ENCODE measurements around the gene GNB3.
A peak's percentile ranks its signal among the peaks of the same experiment; 100 is the strongest.

GNB3 gene

GRCh38 chr12:6836851-6837250, 3.9 kb upstream of the GNB3 start:
- DNase-seq (ENCODE audit: low read depth, low spot score) = no peak

DNA sequence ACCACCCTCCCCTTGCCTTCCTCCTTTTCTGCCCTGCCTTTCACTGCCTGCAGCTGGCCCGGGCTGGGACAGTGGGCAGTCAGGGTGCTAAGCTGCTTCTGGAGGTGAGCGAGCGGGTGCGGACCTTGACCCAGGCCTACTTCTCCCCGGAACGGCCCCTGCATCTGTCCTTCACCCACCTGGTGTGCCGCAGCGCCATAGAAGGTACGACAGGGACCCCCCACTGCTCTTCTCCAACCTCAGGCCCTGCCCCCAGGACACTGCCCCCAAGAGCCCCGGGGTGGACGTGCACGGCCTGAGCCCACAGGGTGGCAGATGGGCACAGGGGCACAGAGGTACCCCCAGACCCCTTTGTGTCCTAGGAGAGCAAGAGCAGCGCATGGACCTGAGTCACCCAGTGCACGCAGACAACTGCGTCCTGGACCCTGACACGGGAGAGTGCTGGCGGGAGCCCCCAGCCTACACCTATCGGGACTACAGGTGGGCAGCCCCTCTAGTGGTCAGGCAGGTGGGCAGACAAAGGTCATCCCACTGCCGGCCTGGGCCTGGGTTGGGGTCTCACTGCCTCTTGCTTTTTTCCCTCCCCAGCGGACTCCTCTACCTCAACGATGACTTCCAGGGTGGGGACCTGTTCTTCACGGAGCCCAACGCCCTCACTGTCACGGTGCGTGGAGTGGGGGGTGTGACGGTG, 3.2 kb upstream of the GNB3 start:
- no peak for DNase-seq (ENCODE audit: low read depth, low spot score)

DNA sequence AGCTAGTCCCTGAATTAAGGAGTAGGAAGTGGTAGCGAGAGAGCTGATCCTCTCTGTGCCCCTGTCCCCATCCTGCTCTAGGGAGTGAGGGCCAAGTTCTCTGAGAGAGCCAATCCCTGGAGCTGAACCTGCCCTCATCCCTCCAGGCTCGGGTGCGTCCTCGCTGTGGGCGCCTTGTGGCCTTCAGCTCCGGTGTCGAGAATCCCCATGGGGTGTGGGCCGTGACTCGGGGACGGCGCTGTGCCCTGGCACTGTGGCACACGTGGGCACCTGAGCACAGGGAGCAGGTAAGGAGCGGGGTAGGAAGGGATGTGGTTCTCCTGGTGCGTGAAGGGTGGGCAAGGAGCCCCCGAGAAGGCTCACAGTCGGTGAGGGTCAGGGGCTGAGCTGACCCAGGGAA, 1.9 kb upstream of the GNB3 start:
- no peak for DNase-seq (ENCODE audit: low read depth, low spot score)

DNA sequence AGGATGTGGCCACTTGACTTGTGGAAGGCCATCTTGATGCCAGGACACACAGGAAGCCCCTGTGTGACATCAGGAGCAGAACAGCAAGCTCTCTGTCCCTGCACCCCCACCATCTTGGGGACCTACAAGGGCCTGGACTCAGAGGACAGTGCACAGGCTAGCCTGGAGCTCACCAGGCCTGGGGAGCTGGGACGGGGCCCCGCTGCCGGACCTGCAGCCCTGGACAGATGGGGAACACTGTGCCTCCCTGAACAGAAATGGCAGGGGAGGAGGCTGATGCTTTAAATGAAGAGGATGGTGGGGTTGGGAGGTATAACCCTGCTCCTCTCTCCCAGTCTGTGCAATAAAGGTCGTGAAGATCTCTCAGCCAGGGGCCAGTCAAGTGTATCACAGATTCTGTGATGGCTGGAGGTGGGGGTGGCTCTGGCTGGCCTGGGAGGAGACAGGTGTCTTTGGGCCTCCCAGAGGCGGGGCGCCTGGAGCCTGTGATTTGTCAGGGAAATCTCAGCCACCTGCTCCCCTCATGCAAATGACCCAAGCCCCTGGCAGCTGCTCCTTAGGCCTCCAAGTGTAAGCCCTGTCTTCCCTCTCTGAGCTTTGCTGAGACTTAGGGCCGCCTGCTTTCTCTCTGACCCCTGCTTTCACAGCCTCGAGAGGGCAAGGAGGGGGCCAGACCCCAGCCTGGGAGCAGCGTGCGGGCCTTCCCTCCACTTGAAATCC, 1.1 kb upstream of the GNB3 start:
- DNase-seq (ENCODE audit: low read depth, low spot score) = no peak

DNA sequence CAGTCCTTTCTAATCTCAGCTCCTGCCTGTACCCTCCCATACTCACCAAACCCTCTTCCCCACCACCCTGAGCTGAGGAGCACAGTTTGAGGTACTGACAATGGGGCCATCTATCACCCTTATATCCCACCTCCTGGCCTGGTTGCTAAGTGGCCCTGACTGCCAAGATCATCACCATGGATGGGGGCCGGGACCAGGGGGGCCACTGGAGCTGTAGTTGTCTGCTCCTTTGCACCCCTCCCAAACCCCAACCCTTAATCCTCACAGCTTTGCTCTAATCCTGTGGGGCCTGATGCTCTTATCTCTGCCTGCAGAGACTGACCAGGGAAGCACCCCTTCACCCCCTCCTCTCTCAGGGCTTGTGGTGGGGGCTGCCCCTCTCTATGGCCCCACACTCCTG, 395 bp upstream of the GNB3 start:
- no peak for DNase-seq (ENCODE audit: low read depth, low spot score)

DNA sequence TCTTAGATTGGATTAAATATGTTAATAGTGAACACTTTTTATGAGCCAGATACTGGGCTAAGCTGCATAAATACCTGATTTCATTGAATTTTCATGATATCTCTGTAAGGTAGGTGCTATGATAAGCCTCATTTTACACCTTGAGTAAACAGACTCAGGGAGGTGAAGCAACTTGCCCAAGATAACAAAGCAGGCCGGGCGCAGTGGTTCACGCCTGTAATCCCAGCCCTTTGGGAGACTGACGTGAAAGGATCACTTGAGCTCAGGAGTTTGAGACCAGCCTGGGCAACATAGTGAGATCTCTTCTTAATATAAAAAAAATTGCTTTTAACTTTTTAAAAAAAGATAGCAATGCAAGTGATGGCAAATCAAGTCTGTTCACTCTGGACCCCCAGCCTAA, 1.4 kb downstream of the GNB3 start:
- DNase-seq (ENCODE audit: low read depth, low spot score) = no peak

DNA sequence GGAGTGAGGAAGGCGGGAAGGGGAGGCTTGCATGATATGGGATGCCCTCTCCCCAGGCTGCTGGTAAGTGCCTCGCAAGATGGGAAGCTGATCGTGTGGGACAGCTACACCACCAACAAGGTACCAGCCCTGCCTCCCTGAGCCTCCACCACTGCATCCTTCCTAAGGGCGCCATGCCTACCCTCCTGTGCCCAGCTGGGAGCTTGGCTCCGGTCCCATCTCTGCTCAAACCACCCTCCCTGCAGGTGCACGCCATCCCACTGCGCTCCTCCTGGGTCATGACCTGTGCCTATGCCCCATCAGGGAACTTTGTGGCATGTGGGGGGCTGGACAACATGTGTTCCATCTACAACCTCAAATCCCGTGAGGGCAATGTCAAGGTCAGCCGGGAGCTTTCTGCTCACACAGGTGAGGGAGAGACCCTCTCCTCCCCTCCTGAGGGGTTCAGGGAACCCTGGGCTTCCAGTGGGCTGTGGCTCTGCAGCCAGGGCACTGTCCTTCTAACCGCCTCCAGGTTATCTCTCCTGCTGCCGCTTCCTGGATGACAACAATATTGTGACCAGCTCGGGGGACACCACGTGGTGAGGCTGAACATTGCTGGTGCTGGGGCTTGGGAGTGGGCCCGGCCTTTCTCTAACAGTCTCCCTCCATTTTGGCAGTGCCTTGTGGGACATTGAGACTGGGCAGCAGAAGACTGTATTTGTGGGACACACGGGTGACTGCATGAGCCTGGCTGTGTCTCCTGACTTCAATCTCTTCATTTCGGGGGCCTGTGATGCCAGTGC, 2.6 kb downstream of the GNB3 start:
- DNase-seq (ENCODE audit: low read depth, low spot score) = no peak

DNA sequence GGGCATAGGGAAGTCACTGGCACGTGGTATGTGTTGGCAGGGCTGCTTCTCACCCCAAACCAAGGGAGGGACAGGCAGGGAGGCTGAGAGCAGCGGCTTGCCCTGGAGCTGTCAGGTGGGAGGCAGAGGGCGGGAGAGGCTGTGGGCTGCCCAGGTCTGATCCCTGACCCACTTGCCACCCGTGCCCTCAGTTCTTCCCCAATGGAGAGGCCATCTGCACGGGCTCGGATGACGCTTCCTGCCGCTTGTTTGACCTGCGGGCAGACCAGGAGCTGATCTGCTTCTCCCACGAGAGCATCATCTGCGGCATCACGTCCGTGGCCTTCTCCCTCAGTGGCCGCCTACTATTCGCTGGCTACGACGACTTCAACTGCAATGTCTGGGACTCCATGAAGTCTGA, 4.7 kb downstream of the GNB3 start:
- DNase-seq (ENCODE audit: low read depth, low spot score) = no peak

GRCh38 chr12:6846316-6846869, 5.7 kb downstream of the GNB3 start:
- no peak for DNase-seq (ENCODE audit: low read depth, low spot score)

DNA sequence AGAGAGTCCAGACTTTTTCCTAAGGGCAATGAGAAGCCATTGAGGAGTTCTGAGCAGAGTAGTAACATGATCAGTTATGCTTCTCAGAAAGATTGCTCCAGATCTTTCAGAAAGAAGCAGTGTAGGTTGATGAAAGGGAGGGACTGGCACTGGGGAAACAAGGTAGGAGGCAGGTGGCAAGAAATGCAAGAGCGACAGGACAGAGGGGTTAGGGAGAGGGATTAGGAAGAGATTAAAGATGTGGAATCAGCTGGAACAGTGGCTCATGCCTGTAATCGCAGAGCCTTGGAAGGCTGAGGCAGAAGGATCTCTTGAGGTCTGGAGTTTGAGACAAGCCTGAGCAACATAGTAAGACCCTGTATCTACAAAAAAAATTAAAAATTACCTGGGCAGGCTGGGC, 7.0 kb downstream of the GNB3 start:
- no peak for DNase-seq (ENCODE audit: low read depth, low spot score)

DNA sequence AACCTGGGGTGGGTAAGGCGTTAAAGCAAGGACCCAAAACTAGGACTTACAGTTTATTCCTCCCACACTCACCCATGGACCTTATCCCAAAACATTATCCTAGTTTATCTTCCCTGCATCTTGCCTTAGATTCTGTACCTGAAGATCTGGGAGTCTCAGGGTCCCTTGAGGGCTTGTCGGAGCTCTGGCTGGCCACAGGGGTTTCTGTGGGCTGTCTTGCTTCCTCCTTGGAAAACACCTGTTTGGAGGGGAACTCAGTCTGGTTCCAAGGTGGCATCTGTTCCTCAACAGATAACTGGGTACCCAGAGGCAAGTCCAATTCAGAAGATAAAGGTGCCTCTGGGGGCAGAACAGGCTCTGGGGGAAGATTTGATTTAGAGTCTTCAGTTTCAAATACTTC, 8.7 kb downstream of the GNB3 start:
- DNase-seq (ENCODE audit: low read depth, low spot score) = no peak

GRCh38 chr12:6849976-6850560, 9.3 kb downstream of the GNB3 start:
- DNase-seq (ENCODE audit: low read depth, low spot score) = no peak

DNA sequence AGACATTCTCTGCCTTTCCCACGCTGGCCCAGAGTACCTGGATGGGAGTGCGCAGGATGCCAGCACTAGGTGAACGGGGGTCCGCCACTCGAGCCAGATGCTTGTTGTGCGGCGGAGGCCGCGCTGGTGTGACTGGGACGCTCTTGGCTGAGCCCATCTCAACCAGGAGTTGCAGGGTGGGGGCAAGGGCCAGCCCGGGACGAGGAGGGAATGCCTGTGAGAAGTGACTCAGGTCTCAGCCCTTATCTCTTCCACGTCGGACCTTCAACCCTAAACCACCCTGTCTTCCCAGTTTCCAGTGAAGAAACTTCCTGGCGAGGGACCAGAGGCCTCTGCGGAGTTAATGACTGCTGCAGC, 10.0 kb downstream of the GNB3 start:
- DNase-seq (ENCODE audit: low read depth, low spot score) = no peak

DNA sequence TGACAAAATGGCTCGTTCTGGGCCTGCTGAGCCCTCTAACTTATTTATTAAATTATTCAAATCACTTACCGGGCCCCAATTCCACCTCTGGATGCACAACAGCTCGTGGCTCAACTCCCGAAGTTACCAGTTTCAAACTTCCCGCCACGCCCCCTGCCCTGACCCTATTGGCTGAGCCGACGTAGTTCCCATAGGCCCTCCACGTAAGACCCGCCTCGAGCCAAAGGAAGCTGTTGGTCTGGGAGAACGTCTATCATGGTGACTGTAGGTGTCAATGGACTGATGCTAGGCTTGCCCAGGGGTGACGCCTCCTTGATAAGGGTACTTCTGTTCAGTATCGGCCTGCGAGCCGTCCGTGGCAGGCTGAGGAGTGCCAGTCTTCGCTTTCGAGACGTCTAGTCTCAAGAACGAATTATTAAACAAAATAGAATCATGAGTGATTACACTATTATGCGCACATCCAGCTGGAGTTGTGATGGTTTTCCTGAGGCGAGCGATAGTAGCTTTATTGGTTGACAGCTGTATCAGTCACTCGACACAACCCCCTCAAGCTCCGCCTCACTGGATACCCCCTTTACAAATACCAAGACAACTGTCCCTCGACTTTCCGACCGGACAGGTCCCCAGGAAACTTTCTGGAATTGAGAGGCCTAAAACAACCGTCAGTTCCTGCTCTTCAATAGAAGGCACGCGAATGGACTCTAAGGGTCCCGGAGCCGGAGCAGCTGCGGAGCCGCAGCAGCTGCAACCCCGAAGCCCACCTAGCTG, 10.6 kb downstream of the GNB3 start, which contains the start of gene CDCA3:
Gene CDCA3, minus strand, starts transcription at position 134 of the 768 bp plus-strand sequence. CDS start 334 bp downstream, outside the sequence.
- DNase-seq (ENCODE audit: low read depth, low spot score) = peak; percentile 77

DNA sequence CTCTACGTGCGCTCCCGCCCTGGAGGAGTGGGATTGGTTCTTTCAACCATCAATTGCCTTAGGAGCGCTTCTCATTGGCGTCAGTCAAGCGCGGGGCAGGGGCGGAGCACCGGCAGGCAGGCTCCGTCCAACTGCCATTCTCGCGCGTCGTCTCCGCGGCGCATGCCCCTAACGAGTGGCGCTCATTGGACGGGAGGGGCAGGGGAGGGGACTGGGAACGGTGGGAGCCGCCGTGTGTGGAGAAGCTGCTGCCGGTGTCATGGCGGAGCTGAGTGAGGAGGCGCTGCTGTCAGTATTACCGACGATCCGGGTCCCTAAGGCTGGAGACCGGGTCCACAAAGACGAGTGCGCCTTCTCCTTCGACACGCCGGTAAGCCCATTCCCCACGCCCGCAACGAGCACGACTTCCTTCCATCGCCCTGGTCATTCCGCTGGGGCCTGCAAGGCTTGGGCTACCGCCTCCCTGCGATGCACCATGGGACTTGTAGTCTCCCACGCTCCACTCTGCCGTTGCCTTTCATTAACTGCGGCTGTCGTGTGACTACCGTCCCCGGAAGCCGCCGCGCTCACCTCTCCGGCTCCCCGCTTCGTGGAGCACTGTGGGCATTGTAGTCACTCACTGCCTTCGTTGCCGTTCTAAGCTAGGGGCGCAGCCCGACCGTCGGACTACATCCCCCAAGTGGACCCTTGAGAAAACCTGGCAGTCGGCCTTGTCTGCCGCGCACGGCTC, 11.4 kb downstream of the GNB3 start, which contains the start of gene USP5:
Gene USP5, plus strand, starts transcription at position 230 of the 730 bp plus-strand sequence. Its CDS starts 30 bp downstream, at position 260.
- peak; percentile 93 for DNase-seq (ENCODE audit: low read depth, low spot score)

DNA sequence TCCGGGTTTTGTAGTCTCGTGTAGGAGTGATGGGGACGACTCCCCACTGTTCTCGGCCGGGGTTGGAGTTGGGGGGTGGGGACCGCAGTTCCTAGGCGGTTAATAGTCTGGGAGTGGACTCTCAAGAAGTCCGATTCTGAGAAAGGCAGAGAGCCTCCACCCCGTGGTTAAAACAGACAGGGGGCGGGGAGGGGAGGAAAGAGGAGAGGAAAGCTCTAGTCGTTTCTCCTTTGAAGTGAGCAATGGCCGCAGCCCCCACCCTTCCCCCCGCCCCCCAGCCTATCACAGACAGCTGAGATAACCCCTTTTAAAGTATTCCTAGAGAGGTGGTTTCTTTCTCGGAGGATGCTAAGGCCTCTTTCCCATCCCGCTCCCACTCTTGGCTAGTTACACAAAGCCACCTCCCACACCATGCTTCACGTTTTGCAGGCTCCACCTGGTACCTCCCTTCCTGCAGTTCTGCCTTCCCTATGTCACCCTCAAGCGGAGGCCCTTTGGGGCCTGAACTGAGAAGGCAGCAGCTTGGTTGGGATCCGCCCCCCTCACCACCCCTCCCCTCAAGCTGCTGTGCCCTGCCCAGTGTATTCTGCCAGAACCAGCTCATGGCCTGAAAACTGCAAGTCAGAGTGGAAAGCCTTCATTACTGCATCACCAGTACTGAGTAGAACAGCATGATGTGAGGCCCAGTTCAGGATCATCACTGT, 12.1 kb downstream of the GNB3 start:
- DNase-seq (ENCODE audit: low read depth, low spot score) = peak; percentile 37

DNA sequence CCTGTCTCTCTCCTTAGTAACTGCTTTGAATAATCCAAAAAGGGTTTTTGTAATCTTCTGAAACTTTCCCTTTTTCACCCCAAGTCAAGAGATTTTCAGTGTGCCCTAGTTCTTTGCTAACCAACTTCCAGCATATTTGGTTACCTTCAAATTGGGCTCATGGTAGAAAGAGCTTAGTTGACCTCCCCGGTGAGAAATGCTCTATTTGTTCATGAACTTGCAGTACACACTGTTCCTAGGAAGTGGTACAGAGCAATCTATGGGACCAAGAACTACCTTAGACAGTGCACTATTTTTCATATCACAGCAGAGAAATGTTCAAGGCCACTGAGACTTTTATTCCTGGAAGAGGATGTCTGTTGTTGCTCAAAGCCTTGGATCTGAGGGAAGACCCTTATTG, 12.9 kb downstream of the GNB3 start:
- no peak for DNase-seq (ENCODE audit: low read depth, low spot score)

DNA sequence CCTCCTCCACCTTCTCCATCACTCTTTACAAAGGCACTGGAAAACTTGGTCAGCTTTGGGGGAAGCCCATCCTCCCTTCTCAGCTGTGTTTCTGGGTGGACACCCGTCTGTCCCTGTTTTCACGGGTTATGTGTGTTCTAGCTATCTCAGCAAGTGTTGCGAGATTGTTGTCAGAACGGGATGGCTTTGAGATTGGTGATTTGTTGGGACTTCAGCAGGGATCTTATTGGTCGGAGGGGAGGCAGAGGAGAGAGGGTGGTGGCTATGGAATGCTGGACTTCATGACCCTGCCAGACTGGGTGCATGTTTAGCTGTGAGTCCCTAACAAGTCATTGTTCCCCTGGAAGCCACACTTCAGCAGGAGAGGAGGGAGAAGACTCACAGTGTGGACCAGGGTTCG, 13.3 kb downstream of the GNB3 start:
- no peak for DNase-seq (ENCODE audit: low read depth, low spot score)

- no peak for DNase-seq (ENCODE audit: low read depth, low spot score)
These were observed 14.6 kb downstream of the GNB3 start for GRCh38 chr12:6855322-6855721.

GRCh38 chr12:6858799-6859198, 18.1 kb downstream of the GNB3 start:
- DNase-seq (ENCODE audit: low read depth, low spot score) = no peak
